Measurements from ENCODE around the gene FBXO10.
A peak's percentile ranks its signal among the peaks of the same experiment; 100 is the strongest.
"Not testable (repeated sequence)": the region's sequence is repeated elsewhere in the genome, so short reads cannot be mapped to it uniquely, and the experiment has no call there.

The FBXO10 gene

DNA sequence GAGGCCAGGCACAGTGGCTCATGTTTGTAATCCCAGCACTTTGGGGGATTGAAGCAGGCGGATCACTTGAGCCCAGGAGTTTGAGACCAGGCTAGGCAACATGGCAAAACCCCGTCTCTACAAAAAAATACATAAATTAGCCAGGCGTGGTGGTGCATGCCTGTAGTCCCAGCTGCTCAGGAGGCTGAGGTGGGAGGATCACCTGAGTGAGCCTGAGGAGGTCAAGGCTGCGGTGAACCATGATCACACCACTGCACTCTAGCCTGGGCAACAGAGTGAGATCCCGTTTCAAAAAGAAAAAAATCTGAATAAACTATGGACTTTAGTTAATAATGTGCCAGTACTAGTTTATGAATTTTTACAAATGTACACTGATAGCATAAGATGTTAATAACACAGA lies 66.1 kb downstream of the FBXO10 start:
- DNase-seq: not testable (repeated sequence)

DNA sequence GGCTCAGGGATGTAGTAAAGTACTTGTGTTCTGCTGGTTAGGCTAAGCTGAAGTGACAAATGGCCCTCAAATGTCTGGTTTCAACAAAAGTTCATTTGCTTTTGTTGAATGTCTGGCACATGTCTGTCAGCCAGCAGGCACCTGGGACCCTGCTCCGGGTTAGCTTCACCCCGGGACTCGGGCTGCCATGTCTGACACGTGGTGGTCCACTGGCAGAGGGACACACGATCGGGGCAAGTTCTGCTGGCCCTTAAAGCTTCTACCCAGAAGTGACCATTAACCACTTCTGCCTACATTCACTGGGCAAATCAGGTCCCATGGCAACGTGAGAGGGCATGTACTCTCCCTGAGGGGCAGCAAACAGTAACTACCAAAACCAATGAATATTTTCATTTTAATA lies 66.6 kb downstream of the FBXO10 start:
- no peak for DNase-seq

DNA sequence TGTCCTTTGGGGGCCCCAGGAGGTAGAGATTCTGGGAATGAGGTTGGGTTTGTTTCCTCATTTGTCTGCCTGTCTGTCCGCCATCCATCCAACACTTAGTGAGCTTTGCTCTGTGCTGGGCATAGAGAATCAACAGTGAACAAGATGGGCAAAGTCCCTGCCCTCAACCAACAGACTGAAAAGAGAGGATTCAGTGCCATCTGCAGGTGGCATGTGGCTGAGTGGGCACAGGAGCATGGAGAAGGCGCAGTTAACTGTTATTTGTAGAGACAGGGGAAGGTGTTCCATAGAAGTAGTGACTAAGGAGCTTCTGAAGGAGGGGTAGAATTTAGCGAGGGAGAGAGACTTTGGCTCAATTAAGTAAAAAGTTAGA lies 67.4 kb downstream of the FBXO10 start:
- no peak for DNase-seq

- DNase-seq: no peak
Observed at GRCh38 chr9:37508135-37508833, 67.9 kb downstream of the FBXO10 start.

DNA sequence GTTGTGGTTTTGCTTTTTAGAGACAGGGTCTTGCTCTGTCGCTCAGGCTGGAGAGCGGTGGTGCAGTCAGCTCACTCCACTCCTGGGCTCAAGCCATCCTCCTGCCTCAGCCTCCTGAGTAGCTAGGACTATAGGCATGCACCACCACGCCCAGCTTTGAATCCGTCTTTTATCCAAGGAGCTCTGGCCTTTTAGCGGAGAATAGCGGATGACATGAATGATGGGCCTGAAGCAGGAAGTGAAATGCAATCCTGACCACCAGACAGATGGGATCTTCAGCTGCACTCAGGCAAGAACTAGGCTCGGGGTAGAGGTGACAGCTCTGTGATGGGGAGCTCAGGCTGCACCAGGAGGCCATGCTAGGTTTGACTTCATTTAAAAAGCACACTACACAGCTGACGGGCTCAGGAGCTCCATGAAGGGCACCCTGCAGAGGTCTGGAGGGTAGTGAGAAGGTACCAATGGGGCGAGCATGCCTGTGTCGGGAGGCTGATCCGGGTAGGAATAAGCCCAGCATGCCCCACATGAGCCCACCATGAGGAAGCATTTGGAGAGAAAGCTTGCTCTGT lies 68.5 kb downstream of the FBXO10 start:
- no peak for DNase-seq

- DNase-seq: no peak
Observed at GRCh38 chr9:37504605-37505004, 71.6 kb downstream of the FBXO10 start.

DNA sequence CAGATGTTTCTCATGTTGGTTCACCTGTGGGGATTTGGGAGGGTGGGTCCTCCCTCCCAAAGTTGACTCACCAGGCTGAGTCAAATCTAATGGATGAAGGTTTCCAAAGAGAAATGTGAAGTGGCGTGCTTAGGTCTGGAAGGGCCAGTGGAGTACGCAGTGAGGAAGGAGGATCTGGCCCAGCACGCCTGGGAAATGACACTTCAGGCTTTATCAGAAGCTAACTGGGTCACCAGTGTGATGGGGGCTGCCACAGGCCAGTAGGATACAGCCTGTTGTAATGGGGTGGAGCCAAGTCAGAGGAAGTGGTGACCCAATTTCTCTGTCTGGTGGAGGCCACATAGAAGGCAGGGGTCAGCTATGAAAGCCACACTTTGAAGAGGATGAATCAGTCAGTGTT lies 72.4 kb downstream of the FBXO10 start:
- DNase-seq: no peak

DNA sequence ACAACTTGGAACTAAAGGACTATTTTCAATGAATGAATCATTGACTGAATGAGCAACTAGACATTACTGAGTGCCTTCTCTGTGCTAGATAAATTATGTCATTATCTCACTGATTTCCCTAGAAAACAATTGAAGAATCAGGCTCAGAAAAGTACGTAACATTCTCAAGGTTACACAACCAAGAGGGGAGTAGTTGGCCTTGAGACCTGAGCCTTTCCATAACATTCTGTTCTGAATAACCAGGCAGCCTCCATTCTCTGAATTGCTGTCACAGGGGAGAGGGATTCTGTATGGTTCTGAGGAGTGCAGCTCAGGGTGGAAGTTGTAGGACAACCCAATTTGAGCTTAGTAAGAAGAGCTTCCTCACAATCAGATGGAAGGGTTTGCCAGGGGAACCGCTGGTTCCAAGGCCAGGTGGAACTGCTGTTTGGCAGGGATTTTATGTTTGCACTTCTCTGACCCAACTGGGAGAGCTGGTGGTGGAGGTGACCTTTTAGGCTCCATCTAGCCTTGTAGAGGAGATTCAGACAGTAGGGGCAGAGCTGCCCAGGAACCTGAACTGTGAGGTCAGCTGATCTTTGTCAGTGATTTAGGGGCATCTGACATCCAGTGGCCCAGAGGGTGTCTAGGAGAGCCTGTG lies 74.1 kb downstream of the FBXO10 start:
- DNase-seq: no peak

DNA sequence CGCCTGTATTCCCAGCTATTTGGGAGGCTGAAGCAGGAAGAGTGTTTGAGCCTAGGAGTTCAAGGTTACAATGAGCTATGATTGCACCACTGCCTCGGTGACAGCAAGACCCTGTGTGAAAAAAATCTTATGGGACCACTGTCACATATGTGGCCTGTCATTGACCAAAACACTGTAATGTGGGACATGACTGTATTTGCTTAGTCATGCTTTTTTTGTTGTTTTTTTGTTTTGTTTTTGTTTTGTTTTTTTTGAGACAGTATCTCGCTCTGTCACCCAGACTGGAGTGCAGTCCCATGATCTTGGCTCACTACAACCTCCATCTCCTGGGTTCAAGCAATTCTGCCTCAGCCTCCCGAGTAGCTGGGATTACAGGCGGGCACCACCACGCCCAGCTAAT lies 76.9 kb downstream of the FBXO10 start:
- DNase-seq: no peak

- no peak for DNase-seq
Observed at GRCh38 chr9:37498457-37498856, 77.7 kb downstream of the FBXO10 start.

DNA sequence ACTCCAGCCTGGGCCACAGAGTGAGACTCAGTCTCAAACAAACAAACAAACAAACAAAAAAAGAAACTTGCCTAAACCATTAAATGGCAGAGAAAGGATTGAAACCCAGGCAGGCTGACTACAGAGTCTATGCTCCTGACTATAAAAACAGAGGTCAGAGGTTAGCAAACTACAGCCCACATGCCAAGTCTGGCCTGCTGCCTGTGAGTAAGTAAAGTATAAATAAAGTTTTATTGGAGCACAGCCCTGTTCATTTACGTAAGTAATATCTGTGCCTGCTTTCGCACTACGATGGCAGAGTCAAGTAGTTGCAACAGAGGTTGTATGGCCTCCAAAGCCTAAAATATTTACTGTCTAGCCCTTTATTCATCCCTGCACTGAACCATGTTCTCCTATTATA lies 78.9 kb downstream of the FBXO10 start:
- DNase-seq: no peak

DNA sequence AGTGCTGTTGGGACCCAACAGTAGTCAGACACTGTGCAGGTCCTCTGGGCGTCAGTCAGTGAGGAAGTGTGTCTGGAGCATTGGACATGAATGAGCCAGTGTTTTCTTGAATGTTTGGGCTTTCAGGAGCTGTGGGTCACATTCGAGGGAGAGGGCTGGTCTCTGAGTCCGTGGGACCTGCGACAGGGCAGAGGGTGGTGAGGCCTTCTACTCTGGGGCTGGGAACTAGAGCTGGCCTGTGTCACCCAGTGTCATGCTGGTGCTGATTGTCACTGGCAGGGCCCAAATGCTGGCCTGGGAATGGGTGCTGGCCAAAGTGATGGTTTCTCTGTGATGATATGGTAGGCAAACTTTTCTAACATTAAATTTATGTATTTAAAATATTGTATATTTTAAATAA lies 80.2 kb downstream of the FBXO10 start:
- no peak for DNase-seq

GRCh38 chr9:37495571-37495970 lies 80.6 kb downstream of the FBXO10 start:
- DNase-seq: no peak

- no peak for DNase-seq
Observed at GRCh38 chr9:37491939-37492338, 84.2 kb downstream of the FBXO10 start.

GRCh38 chr9:37486616-37487548 lies 89.3 kb downstream of the FBXO10 start:
- DNase-seq: no peak

DNA sequence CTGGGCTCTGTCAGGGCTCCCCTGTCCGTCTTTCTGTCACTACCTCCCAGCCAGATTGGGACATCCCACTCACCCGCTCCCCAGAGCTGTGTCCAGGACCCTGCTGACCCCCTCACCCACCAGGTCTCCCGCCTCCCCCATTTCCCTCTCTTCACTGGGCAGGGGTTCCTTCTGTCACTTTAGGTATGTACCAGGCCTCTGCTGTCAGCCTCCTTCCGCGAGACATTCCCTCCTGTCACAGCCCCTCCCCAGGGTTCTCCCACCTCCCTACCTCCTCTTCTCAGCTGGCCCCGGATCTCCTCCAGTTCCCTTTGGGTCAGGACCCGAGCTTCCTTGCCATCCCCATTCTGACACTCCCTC lies 89.9 kb downstream of the FBXO10 start:
- no peak for DNase-seq

DNA sequence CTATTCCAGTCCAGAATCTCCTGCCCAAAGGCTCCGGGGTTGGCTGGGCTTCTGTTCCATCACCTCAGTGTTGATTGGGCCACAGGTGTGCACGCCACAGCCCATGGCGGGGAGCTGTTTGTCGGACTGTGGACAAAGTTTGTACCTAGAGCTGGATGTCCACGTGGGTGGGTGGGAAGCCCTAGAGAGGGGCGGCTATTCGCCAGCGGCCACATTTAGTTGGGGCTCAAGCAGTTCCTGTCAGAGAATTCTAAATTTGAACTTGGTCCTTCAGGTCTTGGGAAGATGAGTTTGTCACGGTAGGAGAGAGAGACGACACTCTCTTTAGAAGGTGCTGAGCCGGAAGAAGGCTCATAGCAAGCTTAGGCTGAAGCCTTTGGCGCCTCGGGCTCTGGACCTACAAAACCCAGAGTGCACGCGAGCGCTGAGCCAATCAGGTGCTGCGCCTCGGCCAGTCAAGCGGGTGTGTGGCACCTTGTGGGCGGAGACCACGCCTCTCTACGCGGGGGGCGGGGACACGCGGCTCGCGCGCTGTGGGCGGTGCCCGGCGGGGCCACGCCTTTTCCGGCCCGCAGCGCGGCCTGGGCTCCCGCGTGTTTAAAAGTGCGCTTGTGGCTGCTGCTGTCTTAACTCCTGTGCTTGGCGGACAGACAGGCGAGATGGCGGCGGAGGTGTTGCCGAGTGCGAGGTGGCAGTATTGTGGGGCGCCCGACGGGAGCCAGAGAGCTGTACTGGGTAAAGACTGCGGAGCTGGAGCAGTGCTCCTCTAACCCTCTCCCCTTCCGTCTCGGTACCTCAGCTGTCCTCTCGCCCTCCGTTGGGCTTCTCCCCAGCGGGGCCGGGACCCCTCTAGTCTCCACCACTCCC lies 90.6 kb downstream of the FBXO10 start, which contains the start of gene POLR1E:
Gene POLR1E, plus strand, starts transcription at position 560 of the 867 bp plus-strand sequence. Its CDS starts 100 bp downstream, at position 660.
- peak; percentile 91 for DNase-seq

- no peak for DNase-seq
Observed at GRCh38 chr9:37480759-37481158, 95.4 kb downstream of the FBXO10 start.

- DNase-seq: not testable (repeated sequence)
Observed at GRCh38 chr9:37477987-37478619, 98.1 kb downstream of the FBXO10 start.

DNA sequence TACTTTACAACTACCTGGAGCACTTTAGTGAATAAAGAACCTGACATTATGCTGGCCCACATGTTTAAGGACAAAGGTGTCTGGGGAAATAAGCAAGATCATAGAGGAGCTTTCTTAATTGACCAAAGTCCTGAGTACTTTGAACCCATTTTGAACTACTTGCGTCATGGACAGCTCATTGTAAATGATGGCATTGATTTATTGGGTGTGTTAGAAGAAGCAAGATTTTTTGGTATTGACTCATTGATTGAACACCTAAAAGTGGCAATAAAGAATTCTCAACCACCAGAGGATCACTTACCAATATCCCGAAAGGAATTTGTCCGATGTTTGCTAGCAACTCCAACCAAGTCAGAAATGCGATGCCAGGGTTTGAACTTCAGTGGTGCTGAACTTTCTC lies 98.7 kb downstream of the FBXO10 start:
- DNase-seq: not testable (repeated sequence)

GRCh38 chr9:37476930-37477329 lies 99.2 kb downstream of the FBXO10 start:
- DNase-seq: no peak

GRCh38 chr9:37474438-37474837 lies 101.7 kb downstream of the FBXO10 start:
- no peak for DNase-seq
